Fibroblast of lung (primary cell): Measurements from ENCODE around the gene WBP4.

ENCODE experiments used
- CTCF ChIP-seq, 2 donors: IDR thresholded peaks in 1 of 2; conservative IDR thresholded peaks in 1 of 2; 1 replicate in 1 of 2; 2 replicates in 1 of 2; pipeline ENCODE4 v1.5.1; 2011 to 2012; ENCODE audit warnings: low read length in 2 of 2, control low read depth in 1 of 2, inconsistent platforms in 1 of 2, low read depth in 1 of 2, mild to moderate bottlenecking in 1 of 2
- EZH2 ChIP-seq: IDR thresholded peaks from 2 replicates; pipeline ENCODE4 v1.5.1; 2012; ENCODE audit warnings: low read length, control low read depth, mild to moderate bottlenecking; ENCODE audit errors: missing control alignments

DNA sequence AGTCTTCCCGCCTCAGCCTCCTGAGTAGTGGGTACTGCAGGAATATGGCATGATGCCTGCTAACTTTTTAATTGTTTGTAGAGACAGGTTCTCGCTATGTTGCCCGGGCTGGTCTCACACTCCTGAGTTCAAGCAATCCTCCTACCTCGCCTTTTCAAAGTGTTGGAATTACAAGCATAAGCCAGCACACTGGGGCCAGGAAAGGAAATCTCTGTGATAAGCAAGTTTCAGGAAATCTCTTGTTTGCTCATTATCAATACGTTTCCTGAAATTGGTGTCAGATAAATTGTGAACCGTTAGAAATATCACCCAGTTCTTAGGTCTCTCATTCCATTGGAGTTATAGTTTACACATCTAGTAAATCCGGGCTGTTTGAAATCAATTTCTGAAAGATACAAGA lies 14.2 kb downstream of the WBP4 start:
- no peak for TF ChIP-seq EZH2
- no peak for TF ChIP-seq CTCF (conservative IDR thresholded peaks at IDR 0.05 in 1 of 2, IDR thresholded peaks at IDR 0.05 in 1 of 2; ENCODE audit: low read depth in 1 of 2, low read length in 2 of 2)
